Fibroblast of lung (primary cell): Measurements from ENCODE around the gene MXRA8. TPM values are rescaled to one million over a fixed set of nuclear protein-coding genes. Genes with fewer than 3 reads are reported as not detected.

Source experiments
- DNase-seq, 2 donors: peaks; one replicate each; pipeline versions ENCODE4 v3.0.0 to v3.0.0-alpha.2; 2010; ENCODE audit warnings: low read depth in 2 of 2
- H2AFZ ChIP-seq: 2 replicates; pipeline ENCODE4 v1.5.1; 2012; ENCODE audit warnings: low read length, control low read depth, inconsistent platforms
- H3K27ac ChIP-seq: 2 replicates; pipeline ENCODE4 v1.5.1; 2011; ENCODE audit warnings: low read length, control low read depth; ENCODE audit not compliant: insufficient read depth
- H3K27me3 ChIP-seq: 2 replicates; pipeline ENCODE4 v1.5.1; 2011; ENCODE audit warnings: mild to moderate bottlenecking, low read length; ENCODE audit not compliant: control insufficient read depth, insufficient read depth
- H3K36me3 ChIP-seq: 2 replicates; pipeline ENCODE4 v1.5.1; 2011; ENCODE audit warnings: low read length; ENCODE audit not compliant: control insufficient read depth, insufficient read depth
- H3K4me1 ChIP-seq: 2 replicates; pipeline ENCODE4 v1.5.1; 2011; ENCODE audit warnings: low read length; ENCODE audit not compliant: control insufficient read depth, insufficient read depth; ENCODE audit errors: extremely low read depth
- H3K4me2 ChIP-seq: 2 replicates; pipeline ENCODE4 v1.5.1; 2011; ENCODE audit warnings: low read length, control low read depth; ENCODE audit not compliant: insufficient read depth; ENCODE audit errors: extremely low read depth
- H3K4me3 ChIP-seq, 4 experiments: fragments of 200-600 bp in 1 of 4; sonication (generic) in 1 of 4; replicated peaks in 1 of 4; 2 replicates each; pipeline ENCODE4 v1.5.1; 2011 to 2016; ENCODE audit warnings: low read length in 4 of 4, low read depth in 3 of 4, mild to moderate bottlenecking in 3 of 4, control low read depth in 2 of 4, inconsistent platforms in 1 of 4, mixed read lengths in 1 of 4; ENCODE audit not compliant: insufficient read depth in 1 of 4; ENCODE audit errors: control extremely low read depth in 1 of 4
- H3K79me2 ChIP-seq: 2 replicates; pipeline ENCODE4 v1.5.1; 2012; ENCODE audit warnings: mild to moderate bottlenecking, low read length, inconsistent platforms; ENCODE audit not compliant: control insufficient read depth, insufficient read depth
- H3K9ac ChIP-seq: 2 replicates; pipeline ENCODE4 v1.5.1; 2011; ENCODE audit warnings: mild to moderate bottlenecking, low read length, control low read depth; ENCODE audit not compliant: insufficient read depth
- H3K9me3 ChIP-seq: 2 replicates; pipeline ENCODE4 v1.5.1; 2012; ENCODE audit warnings: low read depth, low read length; ENCODE audit not compliant: control insufficient read depth, insufficient read depth
- H4K20me1 ChIP-seq: 2 replicates; pipeline ENCODE4 v1.5.1; 2011; ENCODE audit warnings: low read length; ENCODE audit not compliant: control insufficient read depth, insufficient read depth; ENCODE audit errors: extremely low read depth
- EZH2 ChIP-seq: IDR thresholded peaks from 2 replicates; pipeline ENCODE4 v1.5.1; 2012; ENCODE audit warnings: low read length, control low read depth, mild to moderate bottlenecking; ENCODE audit errors: missing control alignments
- polyA plus RNA-seq, 2 donors: library from polyadenylated mRNA; depleted of rRNA in 1 of 2; stranded (reverse) in 1 of 2; unstranded in 1 of 2; fragments of >200 nt; gene quantifications; 2 replicates each; pipeline ENCODE4 v1.2.1, GENCODE V29; 2011 to 2012; ENCODE audit warnings: missing spikeins in 1 of 2
- total RNA-seq: library from RNA; depleted of rRNA; stranded (reverse); fragments of >200 nt; gene quantifications from 2 replicates; pipeline ENCODE4 v1.2.1, GENCODE V29; 2014
- TF ChIP-seq, protein P1 (sequence below), 2 donors: IDR thresholded peaks in 1 of 2; conservative IDR thresholded peaks in 1 of 2; 1 replicate in 1 of 2; 2 replicates in 1 of 2; pipeline ENCODE4 v1.5.1; 2011 to 2012; ENCODE audit warnings: low read length in 2 of 2, control low read depth in 1 of 2, inconsistent platforms in 1 of 2, low read depth in 1 of 2, mild to moderate bottlenecking in 1 of 2

MXRA8 gene
- total and polyA plus RNA-seq, 2 donors (not counting 1 experiment from before 2014, with no cell fraction given), result 205 to 397 TPM

DNA sequence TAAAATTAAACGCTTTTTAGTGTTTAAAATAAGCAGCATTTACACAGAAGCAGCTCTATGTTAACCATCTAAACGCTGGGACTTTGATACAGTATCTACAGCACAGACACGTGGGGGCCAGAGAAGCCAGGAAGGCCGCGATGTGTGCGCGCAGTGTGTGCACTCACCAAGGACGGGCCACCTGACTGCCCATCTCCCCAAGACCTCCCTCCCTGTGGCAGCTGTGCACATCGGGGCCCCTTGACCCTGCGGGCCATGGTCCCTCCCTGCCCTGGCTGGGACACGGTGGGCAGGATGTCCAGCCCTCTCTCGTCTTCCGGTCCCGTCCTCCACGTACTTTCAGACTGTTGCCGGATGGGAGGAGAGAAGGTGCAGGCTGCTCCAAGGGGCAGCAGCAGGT, 23.1 kb downstream of the MXRA8 start:
- Histone ChIP-seq H3K4me1 (no peaks in the 10 kb centered on the region), H2AFZ (no peak overlapping the region), H3K9ac (no peak overlapping the region), H3K27me3 (no peaks in the 10 kb centered on the region), H3K36me3 (peaks cover 24% of the 10 kb centered on the region), H3K27ac (no peak overlapping the region), H3K4me2 (no peak overlapping the region), H3K9me3 (no peaks in the 10 kb centered on the region), H3K4me3 (no peak overlapping the region), H3K79me2 (no peaks in the 10 kb centered on the region), H4K20me1 (no peaks in the 10 kb centered on the region)
- DNase-seq, result no peak
- TF ChIP-seq, protein P1, sequence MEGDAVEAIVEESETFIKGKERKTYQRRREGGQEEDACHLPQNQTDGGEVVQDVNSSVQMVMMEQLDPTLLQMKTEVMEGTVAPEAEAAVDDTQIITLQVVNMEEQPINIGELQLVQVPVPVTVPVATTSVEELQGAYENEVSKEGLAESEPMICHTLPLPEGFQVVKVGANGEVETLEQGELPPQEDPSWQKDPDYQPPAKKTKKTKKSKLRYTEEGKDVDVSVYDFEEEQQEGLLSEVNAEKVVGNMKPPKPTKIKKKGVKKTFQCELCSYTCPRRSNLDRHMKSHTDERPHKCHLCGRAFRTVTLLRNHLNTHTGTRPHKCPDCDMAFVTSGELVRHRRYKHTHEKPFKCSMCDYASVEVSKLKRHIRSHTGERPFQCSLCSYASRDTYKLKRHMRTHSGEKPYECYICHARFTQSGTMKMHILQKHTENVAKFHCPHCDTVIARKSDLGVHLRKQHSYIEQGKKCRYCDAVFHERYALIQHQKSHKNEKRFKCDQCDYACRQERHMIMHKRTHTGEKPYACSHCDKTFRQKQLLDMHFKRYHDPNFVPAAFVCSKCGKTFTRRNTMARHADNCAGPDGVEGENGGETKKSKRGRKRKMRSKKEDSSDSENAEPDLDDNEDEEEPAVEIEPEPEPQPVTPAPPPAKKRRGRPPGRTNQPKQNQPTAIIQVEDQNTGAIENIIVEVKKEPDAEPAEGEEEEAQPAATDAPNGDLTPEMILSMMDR (conservative IDR thresholded peaks at IDR 0.05 in 1 of 2, IDR thresholded peaks at IDR 0.05 in 1 of 2; ENCODE audit: low read depth in 1 of 2, low read length in 2 of 2), result no peak
- no peak for TF ChIP-seq EZH2

DNA sequence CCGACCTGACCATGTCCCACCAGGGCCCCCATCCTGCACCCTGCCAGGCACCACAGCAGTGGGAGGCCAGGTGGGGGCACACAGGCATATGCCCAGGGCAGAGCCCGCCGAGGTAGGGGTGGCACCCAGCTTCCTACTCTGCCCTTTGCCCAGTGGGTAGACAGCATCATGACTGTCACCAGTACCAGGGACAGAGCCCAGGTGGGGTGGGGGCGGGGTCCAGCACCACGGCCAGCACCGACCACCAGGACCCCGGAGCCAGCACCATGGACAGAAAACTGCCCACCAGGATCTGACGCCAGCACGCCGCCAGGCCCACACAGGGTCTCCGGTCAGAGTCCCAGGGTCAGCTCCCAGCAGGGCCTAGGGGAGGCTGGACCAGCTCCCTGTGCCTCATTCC, 23.5 kb downstream of the MXRA8 start:
- Histone ChIP-seq H3K9me3 (no peaks in the 10 kb centered on the region), H3K4me3 (no peak overlapping the region), H3K36me3 (peaks cover 20% of the 10 kb centered on the region), H3K27me3 (no peaks in the 10 kb centered on the region), H4K20me1 (no peaks in the 10 kb centered on the region), H3K9ac (no peak overlapping the region), H3K27ac (no peak overlapping the region), H3K4me2 (no peak overlapping the region), H3K79me2 (no peaks in the 10 kb centered on the region), H2AFZ (no peak overlapping the region), H3K4me1 (no peaks in the 10 kb centered on the region)
- DNase-seq, result no peak
- no peak for TF ChIP-seq EZH2
- TF ChIP-seq, protein P1 (conservative IDR thresholded peaks at IDR 0.05 in 1 of 2, IDR thresholded peaks at IDR 0.05 in 1 of 2; ENCODE audit: low read depth in 1 of 2, low read length in 2 of 2), result no peak

DNA sequence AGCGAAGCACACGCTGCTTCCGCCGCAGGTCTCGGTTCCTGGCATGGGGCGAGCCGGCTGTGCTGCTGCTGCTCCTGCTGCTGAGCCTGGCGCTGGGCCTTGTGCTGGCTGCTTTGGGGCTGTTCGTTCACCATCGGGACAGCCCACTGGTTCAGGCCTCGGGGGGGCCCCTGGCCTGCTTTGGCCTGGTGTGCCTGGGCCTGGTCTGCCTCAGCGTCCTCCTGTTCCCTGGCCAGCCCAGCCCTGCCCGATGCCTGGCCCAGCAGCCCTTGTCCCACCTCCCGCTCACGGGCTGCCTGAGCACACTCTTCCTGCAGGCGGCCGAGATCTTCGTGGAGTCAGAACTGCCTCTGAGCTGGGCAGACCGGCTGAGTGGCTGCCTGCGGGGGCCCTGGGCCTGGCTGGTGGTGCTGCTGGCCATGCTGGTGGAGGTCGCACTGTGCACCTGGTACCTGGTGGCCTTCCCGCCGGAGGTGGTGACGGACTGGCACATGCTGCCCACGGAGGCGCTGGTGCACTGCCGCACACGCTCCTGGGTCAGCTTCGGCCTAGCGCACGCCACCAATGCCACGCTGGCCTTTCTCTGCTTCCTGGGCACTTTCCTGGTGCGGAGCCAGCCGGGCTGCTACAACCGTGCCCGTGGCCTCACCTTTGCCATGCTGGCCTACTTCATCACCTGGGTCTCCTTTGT, 24.7 kb downstream of the MXRA8 start:
- Histone ChIP-seq H3K4me3 (no peak overlapping the region), H3K36me3 (peaks cover 16% of the 10 kb centered on the region), H3K79me2 (no peaks in the 10 kb centered on the region), H3K4me2 (no peak overlapping the region), H3K27me3 (no peaks in the 10 kb centered on the region), H3K27ac (no peak overlapping the region), H4K20me1 (no peaks in the 10 kb centered on the region), H3K4me1 (no peaks in the 10 kb centered on the region), H3K9ac (no peak overlapping the region), H2AFZ (no peak overlapping the region), H3K9me3 (no peaks in the 10 kb centered on the region)
- TF ChIP-seq, protein P1 (conservative IDR thresholded peaks at IDR 0.05 in 1 of 2, IDR thresholded peaks at IDR 0.05 in 1 of 2; ENCODE audit: low read depth in 1 of 2, low read length in 2 of 2), result no peak
- no peak for DNase-seq
